ENCODE data around the gene ADGRA3.

The ADGRA3 gene

DNA sequence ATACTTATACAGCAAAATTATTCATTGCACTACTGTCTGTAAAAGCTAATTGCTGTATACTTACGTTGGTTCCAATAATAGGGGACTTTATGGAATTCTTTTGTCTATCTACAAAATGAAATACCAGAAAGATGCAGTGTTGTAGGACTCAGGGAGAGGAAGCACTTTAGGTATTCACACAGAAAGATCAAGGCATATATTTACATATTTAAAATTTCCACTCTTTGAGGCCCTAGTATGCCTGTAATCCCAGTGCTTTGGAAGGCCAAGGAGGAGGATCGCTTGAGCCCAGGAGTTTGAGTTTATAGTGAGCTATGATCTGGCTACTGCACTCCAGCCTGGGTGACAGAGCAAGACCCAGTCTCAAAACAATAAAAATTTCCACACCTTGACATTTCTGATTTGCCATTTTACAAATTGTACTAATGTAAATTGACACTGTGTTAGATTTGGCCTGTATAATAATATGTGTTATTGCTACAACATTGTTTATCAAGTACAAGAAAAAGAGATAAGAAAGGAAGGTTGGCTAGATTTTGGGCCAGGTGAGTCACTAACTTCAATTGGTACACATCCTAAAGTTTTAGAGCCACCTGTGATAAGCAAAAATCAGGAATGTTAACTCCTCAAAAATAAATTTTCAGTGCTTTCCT, 35.1 kb downstream of the ADGRA3 start:
- peaks cover 13% of the 10 kb centered on the region for H3K4me1 ChIP-seq (ENCODE audit: control insufficient read depth, insufficient read depth, low read length)
- H3K36me3 ChIP-seq (ENCODE audit: control insufficient read depth in 2 of 2, insufficient read depth in 1 of 2, low read length in 2 of 2): no peaks in the 10 kb centered on the region
- CTCF ChIA-PET: no interaction called here
- H3K9me3 ChIP-seq (ENCODE audit: control insufficient read depth, insufficient read depth, low read depth, low read length): no peaks in the 10 kb centered on the region
- no peak for TF ChIP-seq ZNF157 (tag by site-specific recombination; IDR thresholded peaks at IDR 0.05)
- TF ChIP-seq ZNF529 (tag by site-specific recombination; IDR thresholded peaks at IDR 0.05; ENCODE audit: insufficient replicate concordance): no peak
- TF ChIP-seq MZF1 (tag by site-specific recombination; IDR thresholded peaks at IDR 0.05; ENCODE audit: borderline replicate concordance): peak; percentile 54; the same call in 1 of the 2 replicates
- no peak for TF ChIP-seq ZNF621 (tag by site-specific recombination; IDR thresholded peaks at IDR 0.05)
- POLR2A ChIA-PET: no interaction called here
- no peak overlapping the region for H3K27ac ChIP-seq (ENCODE audit: extremely low read depth, low read depth, low read length)
- H3K4me3 ChIP-seq (ENCODE audit: low read depth, low read length): no peak overlapping the region

DNA sequence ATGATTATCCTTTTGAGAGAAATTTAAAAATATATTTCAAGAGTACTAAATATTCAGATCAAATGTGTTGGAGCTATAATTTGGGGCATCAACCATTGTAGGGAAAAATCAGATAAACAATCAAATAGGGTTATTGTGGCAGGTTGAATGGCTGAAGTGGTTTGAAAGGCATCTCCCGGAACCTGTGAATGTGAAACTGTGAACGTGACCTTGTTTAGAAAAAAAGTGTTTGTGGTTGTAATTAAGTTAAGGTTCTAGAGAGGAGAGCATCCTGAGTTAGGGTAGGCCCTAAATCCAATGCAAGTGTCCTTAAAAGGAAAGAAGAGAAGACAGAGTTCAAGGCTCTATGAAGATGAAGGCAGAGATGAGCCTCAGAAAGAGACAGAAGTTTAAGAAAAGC, 37.4 kb downstream of the ADGRA3 start:
- H3K9me3 ChIP-seq (ENCODE audit: control insufficient read depth, insufficient read depth, low read depth, low read length): no peaks in the 10 kb centered on the region
- H3K4me3 ChIP-seq (ENCODE audit: low read depth, low read length): no peak overlapping the region
- H3K36me3 ChIP-seq (ENCODE audit: control insufficient read depth in 2 of 2, insufficient read depth in 1 of 2, low read length in 2 of 2): no peaks in the 10 kb centered on the region
- H3K4me1 ChIP-seq (ENCODE audit: control insufficient read depth, insufficient read depth, low read length): peaks cover 6% of the 10 kb centered on the region
- TF ChIP-seq FEZF1 (tag by site-specific recombination; IDR thresholded peaks at IDR 0.05) (no peak), SCRT1 (tag by site-specific recombination; IDR thresholded peaks at IDR 0.05; ENCODE audit: borderline replicate concordance) (no peak), ZSCAN4 (tag by site-specific recombination; IDR thresholded peaks at IDR 0.05) (no peak), ZNF2 (tag by site-specific recombination; IDR thresholded peaks at IDR 0.05) (no peak), ZNF140 (tag by site-specific recombination; IDR thresholded peaks at IDR 0.05) (no peak), ZNF514 (tag by site-specific recombination; IDR thresholded peaks at IDR 0.05) (no peak), ZNF24 (tag by site-specific recombination; IDR thresholded peaks at IDR 0.05) (no peak), TCF7L2 (IDR thresholded peaks at IDR 0.05; ENCODE audit: borderline replicate concordance, low read depth, low read length) (no peak), SP7 (tag by site-specific recombination; IDR thresholded peaks at IDR 0.05) (no peak), ZNF433 (tag by site-specific recombination; IDR thresholded peaks at IDR 0.05; ENCODE audit: low read depth) (no peak), ZNF416 (tag by site-specific recombination; IDR thresholded peaks at IDR 0.05) (no peak), ZNF223 (tag by site-specific recombination; IDR thresholded peaks at IDR 0.05) (no peak), SP2 (tag by site-specific recombination; IDR thresholded peaks at IDR 0.05) (no peak), AEBP2 (tag by site-specific recombination; IDR thresholded peaks at IDR 0.05; ENCODE audit: borderline replicate concordance) (no peak), ZNF549 (tag by site-specific recombination; IDR thresholded peaks at IDR 0.05) (no peak), ZNF169 (tag by site-specific recombination; IDR thresholded peaks at IDR 0.05) (no peak), ZBTB21 (tag by site-specific recombination; IDR thresholded peaks at IDR 0.05) (no peak)
- TF ChIP-seq, protein P1, sequence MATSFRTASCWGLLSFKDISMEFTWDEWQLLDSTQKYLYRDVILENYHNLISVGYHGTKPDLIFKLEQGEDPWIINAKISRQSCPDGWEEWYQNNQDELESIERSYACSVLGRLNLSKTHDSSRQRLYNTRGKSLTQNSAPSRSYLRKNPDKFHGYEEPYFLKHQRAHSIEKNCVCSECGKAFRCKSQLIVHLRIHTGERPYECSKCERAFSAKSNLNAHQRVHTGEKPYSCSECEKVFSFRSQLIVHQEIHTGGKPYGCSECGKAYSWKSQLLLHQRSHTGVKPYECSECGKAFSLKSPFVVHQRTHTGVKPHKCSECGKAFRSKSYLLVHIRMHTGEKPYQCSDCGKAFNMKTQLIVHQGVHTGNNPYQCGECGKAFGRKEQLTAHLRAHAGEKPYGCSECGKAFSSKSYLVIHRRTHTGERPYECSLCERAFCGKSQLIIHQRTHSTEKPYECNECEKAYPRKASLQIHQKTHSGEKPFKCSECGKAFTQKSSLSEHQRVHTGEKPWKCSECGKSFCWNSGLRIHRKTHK (tag by site-specific recombination; IDR thresholded peaks at IDR 0.05): no peak
- TF ChIP-seq, protein P2, sequence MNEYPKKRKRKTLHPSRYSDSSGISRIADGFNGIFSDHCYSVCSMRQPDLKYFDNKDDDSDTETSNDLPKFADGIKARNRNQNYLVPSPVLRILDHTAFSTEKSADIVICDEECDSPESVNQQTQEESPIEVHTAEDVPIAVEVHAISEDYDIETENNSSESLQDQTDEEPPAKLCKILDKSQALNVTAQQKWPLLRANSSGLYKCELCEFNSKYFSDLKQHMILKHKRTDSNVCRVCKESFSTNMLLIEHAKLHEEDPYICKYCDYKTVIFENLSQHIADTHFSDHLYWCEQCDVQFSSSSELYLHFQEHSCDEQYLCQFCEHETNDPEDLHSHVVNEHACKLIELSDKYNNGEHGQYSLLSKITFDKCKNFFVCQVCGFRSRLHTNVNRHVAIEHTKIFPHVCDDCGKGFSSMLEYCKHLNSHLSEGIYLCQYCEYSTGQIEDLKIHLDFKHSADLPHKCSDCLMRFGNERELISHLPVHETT (tag by site-specific recombination; IDR thresholded peaks at IDR 0.05): no peak
- CTCF ChIA-PET: interaction anchor here (0.7 kb wide), 1 partner anchor 24 kb away, joined by 4 read pairs; no protein-coding TSS in a partner anchor
- H3K27ac ChIP-seq (ENCODE audit: extremely low read depth, low read depth, low read length): no peak overlapping the region
- POLR2A ChIA-PET: no interaction called here

Data from HEK293 (cell line).